ENCODE results near the gene CNTNAP2.

DNA sequence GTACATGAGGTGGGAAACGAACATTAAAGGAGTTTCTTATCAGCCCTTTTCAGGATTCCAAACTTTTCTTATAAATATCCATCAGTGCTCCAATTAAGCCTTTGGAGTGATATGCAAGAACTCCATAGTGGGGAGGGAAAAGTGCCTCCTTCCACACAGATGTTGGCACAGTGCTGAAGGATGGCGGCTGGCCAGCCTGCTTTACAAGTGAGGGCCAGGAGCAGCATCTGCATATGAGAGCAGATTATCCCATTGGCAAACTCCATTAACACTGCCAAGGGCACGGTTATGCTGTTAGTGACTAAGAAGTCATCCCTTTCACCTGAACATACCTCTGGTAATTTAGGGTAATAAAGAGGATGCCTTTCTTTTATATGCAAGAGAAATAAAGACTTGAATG, 543.1 kb downstream of the CNTNAP2 start:
- TF ChIP-seq, protein P1, sequence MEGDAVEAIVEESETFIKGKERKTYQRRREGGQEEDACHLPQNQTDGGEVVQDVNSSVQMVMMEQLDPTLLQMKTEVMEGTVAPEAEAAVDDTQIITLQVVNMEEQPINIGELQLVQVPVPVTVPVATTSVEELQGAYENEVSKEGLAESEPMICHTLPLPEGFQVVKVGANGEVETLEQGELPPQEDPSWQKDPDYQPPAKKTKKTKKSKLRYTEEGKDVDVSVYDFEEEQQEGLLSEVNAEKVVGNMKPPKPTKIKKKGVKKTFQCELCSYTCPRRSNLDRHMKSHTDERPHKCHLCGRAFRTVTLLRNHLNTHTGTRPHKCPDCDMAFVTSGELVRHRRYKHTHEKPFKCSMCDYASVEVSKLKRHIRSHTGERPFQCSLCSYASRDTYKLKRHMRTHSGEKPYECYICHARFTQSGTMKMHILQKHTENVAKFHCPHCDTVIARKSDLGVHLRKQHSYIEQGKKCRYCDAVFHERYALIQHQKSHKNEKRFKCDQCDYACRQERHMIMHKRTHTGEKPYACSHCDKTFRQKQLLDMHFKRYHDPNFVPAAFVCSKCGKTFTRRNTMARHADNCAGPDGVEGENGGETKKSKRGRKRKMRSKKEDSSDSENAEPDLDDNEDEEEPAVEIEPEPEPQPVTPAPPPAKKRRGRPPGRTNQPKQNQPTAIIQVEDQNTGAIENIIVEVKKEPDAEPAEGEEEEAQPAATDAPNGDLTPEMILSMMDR (IDR thresholded peaks at IDR 0.05): no peak
- TF ChIP-seq POLR2A (IDR thresholded peaks at IDR 0.05): no peak

All from tibial nerve (tissue), 3 donors.